Activated B cell treated with CpG ODN at 0.5 μM for 24 hours (primary cell): ENCODE data around the gene ZNF860. TPM values are rescaled to one million over a fixed set of nuclear protein-coding genes. Genes with fewer than 3 reads are reported as not detected.
"Not testable (repeated sequence)": the region's sequence is repeated elsewhere in the genome, so short reads cannot be mapped to it uniquely, and the experiment has no call there.

Source experiments
- ATAC-seq: fragments of 200-7000 bp; cut with Tn5 transposase; one replicate; pipeline ENCODE4 v1.10.0; 2021; ENCODE audit warnings: low read depth, mild to moderate bottlenecking, moderate library complexity
- CTCF ChIA-PET: fragments of 350-600 bp; sonication (Branson Sonifier 250); formaldehyde crosslinking; loops from one replicate; lab custom pipeline; 2021; ENCODE audit warnings: antibody characterized with exemption; lab: Charles Lee
- POLR2A ChIA-PET: fragments of 350-600 bp; sonication (Branson Sonifier 250); formaldehyde crosslinking; loops from one replicate; lab custom pipeline; 2021; ENCODE audit warnings: antibody characterized with exemption; lab: Charles Lee
- DNase-seq: peaks from one replicate; pipeline ENCODE4 v3.0.0; 2022
- H3K27ac Mint-ChIP-seq: one replicate; pipeline ENCODE4 v1.8.0; 2020; ENCODE audit warnings: mixed read lengths
- H3K27me3 Mint-ChIP-seq: one replicate; pipeline ENCODE4 v1.8.0; 2021; ENCODE audit warnings: mixed read lengths
- H3K36me3 Mint-ChIP-seq: one replicate; pipeline ENCODE4 v1.8.0; 2021; ENCODE audit warnings: low read depth, mixed read lengths
- H3K4me1 Mint-ChIP-seq: one replicate; pipeline ENCODE4 v1.8.0; 2021; ENCODE audit warnings: mixed read lengths
- H3K4me3 Mint-ChIP-seq: one replicate; pipeline ENCODE4 v1.8.0; 2020; ENCODE audit warnings: mild to moderate bottlenecking, mixed read lengths
- H3K9me3 Mint-ChIP-seq: one replicate; pipeline ENCODE4 v1.8.0; 2020; ENCODE audit warnings: mixed read lengths
- intact Hi-C: fragments of 100-400 bp; cut with micrococcal nuclease; formaldehyde crosslinking; loops from one replicate; pipeline ENCODE4 v1.15.1; 2024
- total RNA-seq: library from RNA; stranded (reverse); gene quantifications from 2 replicates; pipeline ENCODE4 v1.2.3, GENCODE V29; 2022
- TF ChIP-seq, protein P1 (sequence below): fragments of 200-600 bp; IDR thresholded peaks from one replicate; pipeline ENCODE4 v1.8.0; 2022; ENCODE audit warnings: antibody characterized with exemption, mild to moderate bottlenecking

Gene ZNF860
- total RNA-seq, 1 donor from 2014 or later, result 19.1 TPM

DNA sequence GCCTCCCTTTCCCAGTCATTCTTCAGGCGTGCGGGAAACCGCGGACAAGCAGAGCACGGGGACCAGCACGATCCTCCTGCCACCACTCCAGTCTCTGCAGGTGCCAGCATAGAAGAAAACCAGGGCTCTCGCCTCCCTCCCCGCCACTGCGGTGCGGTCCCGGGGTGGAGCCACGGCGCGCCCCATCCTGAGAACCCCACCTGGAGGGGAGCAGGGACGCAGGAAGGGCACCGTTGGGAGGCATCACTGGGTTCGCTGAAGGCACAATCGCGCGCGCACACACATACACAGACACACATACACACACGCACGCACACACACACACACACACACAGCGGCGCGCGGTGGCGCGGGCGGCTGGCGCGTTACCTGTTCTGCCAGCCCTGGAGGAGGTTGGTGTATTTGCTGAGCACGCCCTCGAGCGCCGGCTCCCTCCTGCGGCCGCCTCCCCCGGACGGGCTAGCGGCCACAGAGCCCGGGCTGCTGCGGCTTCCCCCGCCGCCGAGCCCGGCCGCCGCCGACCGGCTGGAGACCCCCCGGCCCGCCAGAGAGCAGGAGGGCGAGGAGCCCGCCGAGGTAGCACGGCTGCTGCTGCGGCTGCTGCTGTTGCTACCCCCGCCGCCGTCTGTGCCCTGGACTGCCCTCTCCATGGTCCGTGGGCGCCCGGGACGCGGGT is 882 bp upstream of the ZNF860 start:
- ATAC-seq (peak; percentile 76), DNase-seq (peak; percentile 69)
- Mint-ChIP-seq H3K9me3 (no peaks in the 10 kb centered on the region), H3K4me3 (peak overlapping the region; percentile 96), H3K27me3 (no peaks in the 10 kb centered on the region), H3K36me3 (peaks cover 54% of the 10 kb centered on the region), H3K4me1 (peaks cover 87% of the 10 kb centered on the region), H3K27ac (peak overlapping the region; percentile 92)
- TF ChIP-seq, protein P1, sequence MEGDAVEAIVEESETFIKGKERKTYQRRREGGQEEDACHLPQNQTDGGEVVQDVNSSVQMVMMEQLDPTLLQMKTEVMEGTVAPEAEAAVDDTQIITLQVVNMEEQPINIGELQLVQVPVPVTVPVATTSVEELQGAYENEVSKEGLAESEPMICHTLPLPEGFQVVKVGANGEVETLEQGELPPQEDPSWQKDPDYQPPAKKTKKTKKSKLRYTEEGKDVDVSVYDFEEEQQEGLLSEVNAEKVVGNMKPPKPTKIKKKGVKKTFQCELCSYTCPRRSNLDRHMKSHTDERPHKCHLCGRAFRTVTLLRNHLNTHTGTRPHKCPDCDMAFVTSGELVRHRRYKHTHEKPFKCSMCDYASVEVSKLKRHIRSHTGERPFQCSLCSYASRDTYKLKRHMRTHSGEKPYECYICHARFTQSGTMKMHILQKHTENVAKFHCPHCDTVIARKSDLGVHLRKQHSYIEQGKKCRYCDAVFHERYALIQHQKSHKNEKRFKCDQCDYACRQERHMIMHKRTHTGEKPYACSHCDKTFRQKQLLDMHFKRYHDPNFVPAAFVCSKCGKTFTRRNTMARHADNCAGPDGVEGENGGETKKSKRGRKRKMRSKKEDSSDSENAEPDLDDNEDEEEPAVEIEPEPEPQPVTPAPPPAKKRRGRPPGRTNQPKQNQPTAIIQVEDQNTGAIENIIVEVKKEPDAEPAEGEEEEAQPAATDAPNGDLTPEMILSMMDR, result no peak
- ChIA-PET CTCF (interaction anchor here (0.6 to 2.9 kb wide), 7 partner anchors 10 to 122 kb away, joined by 3 to 13 read pairs (median 4); no protein-coding TSS in a partner anchor), POLR2A (interaction anchor here (0.6 to 6.1 kb wide), 13 partner anchors 9 to 178 kb away, joined by 3 to 65 read pairs (median 4); no protein-coding TSS in a partner anchor)
- intact Hi-C loops, result loop anchor here (1.0 to 10.0 kb wide), 12 partner anchors 8 to 446 kb away; partner anchors contain the start of genes GPD1L and STT3B

DNA sequence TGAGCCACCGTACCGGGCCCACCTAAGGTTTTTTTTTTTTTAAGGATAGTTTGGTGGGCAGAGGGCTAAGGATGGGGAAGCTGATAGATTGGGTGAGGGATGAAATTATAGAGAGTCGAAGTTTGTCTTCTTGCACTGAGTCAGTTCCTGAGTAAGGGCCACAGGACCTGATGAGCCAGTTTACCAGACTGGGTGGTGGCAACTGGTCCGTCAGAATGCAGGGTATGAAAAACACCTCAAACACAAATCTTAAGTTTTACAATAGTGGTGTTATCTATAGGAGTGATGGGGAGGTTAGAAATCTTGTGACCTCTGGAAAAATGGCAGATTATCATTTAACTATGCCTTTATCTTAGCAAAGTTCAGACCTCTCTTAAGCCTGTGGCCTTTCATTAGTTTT is 2.8 kb downstream of the ZNF860 start:
- peaks cover 7% of the 10 kb centered on the region for H3K9me3 Mint-ChIP-seq
- TF ChIP-seq, protein P1, result no peak
- POLR2A ChIA-PET, result interaction anchor here (0.6 to 6.1 kb wide), 7 partner anchors 15 to 44 kb away, joined by 3 to 65 read pairs (median 5); no protein-coding TSS in a partner anchor
- ATAC-seq (no peak), DNase-seq (no peak)
- H3K27me3 Mint-ChIP-seq, result no peaks in the 10 kb centered on the region
- peak overlapping the region; percentile 84 for H3K27ac Mint-ChIP-seq
- peaks cover 38% of the 10 kb centered on the region for H3K36me3 Mint-ChIP-seq
- intact Hi-C loops, result loop anchor here (10.0 kb wide), 1 partner anchor 450 kb away; the partner anchor contains the start of gene STT3B
- CTCF ChIA-PET, result interaction anchor here (1.8 kb wide), 1 partner anchor 160 kb away, joined by 5 read pairs; no protein-coding TSS in a partner anchor
- peaks cover 58% of the 10 kb centered on the region for H3K4me1 Mint-ChIP-seq
- peak overlapping the region; percentile 38 for H3K4me3 Mint-ChIP-seq

- ATAC-seq, result no peak
- TF ChIP-seq, protein P1, result no peak
- peaks cover 32% of the 10 kb centered on the region for H3K36me3 Mint-ChIP-seq
- peaks cover 49% of the 10 kb centered on the region for H3K4me1 Mint-ChIP-seq
- no peaks in the 10 kb centered on the region for H3K27me3 Mint-ChIP-seq
- intact Hi-C loops, result loop anchor here (1.0 to 10.0 kb wide), 2 partner anchors 9 to 451 kb away; partner anchors contain the start of gene STT3B
- H3K4me3 Mint-ChIP-seq, result no peak overlapping the region
- POLR2A ChIA-PET, result interaction anchor here (1.5 to 6.1 kb wide), 2 partner anchors 14 to 34 kb away, joined by 4 to 65 read pairs; no protein-coding TSS in a partner anchor
- H3K27ac Mint-ChIP-seq, result peak overlapping the region; percentile 65
- H3K9me3 Mint-ChIP-seq, result peaks cover 7% of the 10 kb centered on the region
- no peak for DNase-seq
- CTCF ChIA-PET, result interaction anchor here (1.8 kb wide), 1 partner anchor 158 kb away, joined by 5 read pairs; no protein-coding TSS in a partner anchor
Observed at GRCh38 chr3:31985831-31986230, 4.3 kb downstream of the ZNF860 start.

DNA sequence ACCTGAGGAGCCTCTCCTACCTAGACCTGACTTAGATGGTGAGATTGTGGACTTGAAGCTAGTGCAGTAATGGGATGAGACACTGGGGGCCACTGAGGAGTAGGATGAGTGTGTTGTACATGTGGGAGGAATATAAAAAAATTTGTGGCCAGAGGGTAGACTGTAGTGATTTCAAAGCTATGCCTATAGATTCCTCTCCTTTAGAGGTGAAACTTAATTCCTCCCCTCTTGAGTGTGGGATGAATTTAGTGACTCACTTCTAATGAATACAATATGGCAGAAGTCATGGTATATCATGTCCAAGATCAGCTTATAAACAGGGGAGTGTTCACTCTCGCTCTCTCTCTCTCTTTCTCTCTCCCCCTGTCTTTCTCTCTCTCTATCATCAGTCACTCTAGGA is 6.7 kb downstream of the ZNF860 start:
- POLR2A ChIA-PET, result interaction anchor here (0.6 to 1.3 kb wide), 3 partner anchors 10 to 33 kb away, joined by 3 to 4 read pairs (median 3); no protein-coding TSS in a partner anchor
- CTCF ChIA-PET, result no interaction called here
- Mint-ChIP-seq H3K4me3 (no peak overlapping the region), H3K27me3 (no peaks in the 10 kb centered on the region), H3K36me3 (peaks cover 23% of the 10 kb centered on the region), H3K9me3 (peaks cover 11% of the 10 kb centered on the region), H3K4me1 (peaks cover 33% of the 10 kb centered on the region), H3K27ac (peak overlapping the region; percentile 31)
- ATAC-seq (no peak), DNase-seq (no peak)
- intact Hi-C loops, result loop anchor here (10.0 kb wide), 1 partner anchor 453 kb away; the partner anchor contains the start of gene STT3B
- TF ChIP-seq, protein P1, result no peak

GRCh38 chr3:31992995-31993394 is 11.4 kb downstream of the ZNF860 start:
- H3K27ac Mint-ChIP-seq, POLR2A ChIA-PET, H3K27me3 Mint-ChIP-seq, intact Hi-C loops, H3K4me3 Mint-ChIP-seq, DNase-seq, ATAC-seq, CTCF ChIA-PET: not testable (repeated sequence)
- Mint-ChIP-seq H3K9me3 (peaks cover 14% of the 10 kb centered on the region), H3K36me3 (peaks cover 32% of the 10 kb centered on the region), H3K4me1 (peaks cover 23% of the 10 kb centered on the region)
